Measurements from ENCODE around the gene IFITM1.
A peak's percentile ranks its signal among the peaks of the same experiment; 100 is the strongest.
"Not testable (repeated sequence)": the region's sequence is repeated elsewhere in the genome, so short reads cannot be mapped to it uniquely, and the experiment has no call there.

IFITM1 gene

DNA sequence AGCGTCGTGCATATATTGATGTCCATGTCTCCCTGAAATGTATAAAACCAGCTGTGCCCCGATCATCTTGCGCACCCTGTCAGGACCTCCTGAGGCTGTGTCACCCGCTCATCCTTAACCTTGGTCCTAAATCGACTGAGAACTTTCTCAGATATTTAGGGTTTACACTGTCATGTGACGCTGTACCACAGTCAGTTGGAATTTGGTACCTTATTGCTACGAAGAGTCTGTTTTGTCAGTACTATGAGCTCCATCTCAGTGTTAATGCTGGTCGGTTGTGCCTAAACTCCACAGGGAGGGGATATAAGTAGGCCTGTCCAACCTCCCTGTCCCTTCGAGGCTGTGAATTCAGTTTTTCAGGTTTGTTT is 8.0 kb upstream of the IFITM1 start:
- FAIRE-seq = no peak

DNA sequence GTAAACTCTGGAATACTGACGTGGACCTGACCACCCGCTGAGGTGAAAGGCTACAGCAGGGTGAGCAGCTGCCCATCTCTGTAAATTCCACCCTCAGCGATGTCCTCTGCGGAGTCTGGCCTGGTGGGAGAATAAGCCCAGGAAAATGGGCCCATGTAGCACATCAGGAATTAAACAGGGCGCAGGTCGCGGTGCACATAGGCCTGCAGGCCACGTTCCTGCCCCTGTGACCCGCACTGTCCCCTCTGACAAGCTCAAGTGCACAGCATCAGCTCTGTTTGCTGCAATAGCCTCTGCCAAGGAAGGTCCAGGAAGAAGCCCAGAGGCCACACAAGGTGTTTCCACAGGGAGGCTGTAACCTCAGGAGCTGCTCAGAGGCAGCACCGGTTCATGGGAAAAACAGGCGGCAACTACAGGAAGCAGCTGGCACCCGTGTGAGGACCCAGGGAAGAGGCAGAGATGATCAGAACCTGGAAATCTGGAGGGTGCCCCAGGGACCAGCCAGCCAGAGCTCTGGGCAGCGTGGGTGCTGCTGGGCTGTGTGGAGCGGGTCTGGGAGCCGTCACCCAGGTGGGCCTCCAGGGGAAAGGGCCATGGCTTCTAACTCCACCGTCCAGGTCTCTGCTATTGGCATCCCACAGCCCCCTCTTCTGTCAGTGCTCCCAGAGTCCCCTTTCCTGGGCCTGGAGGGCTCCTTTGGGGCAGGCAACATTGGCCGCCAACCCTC is 7.0 kb upstream of the IFITM1 start:
- FAIRE-seq (no peak), DNase-seq (ENCODE audit: insufficient read length, low spot score) (no peak)
- TF ChIP-seq POLR2A (IDR thresholded peaks at IDR 0.05; ENCODE audit: low read depth, low read length) = no peak

More for the DNA sequence above, 8.0 kb upstream of the IFITM1 start:
- no peak for TF ChIP-seq POLR2A (IDR thresholded peaks at IDR 0.05; ENCODE audit: low read depth, low read length)
- no peak for DNase-seq (ENCODE audit: insufficient read length, low spot score)

DNA sequence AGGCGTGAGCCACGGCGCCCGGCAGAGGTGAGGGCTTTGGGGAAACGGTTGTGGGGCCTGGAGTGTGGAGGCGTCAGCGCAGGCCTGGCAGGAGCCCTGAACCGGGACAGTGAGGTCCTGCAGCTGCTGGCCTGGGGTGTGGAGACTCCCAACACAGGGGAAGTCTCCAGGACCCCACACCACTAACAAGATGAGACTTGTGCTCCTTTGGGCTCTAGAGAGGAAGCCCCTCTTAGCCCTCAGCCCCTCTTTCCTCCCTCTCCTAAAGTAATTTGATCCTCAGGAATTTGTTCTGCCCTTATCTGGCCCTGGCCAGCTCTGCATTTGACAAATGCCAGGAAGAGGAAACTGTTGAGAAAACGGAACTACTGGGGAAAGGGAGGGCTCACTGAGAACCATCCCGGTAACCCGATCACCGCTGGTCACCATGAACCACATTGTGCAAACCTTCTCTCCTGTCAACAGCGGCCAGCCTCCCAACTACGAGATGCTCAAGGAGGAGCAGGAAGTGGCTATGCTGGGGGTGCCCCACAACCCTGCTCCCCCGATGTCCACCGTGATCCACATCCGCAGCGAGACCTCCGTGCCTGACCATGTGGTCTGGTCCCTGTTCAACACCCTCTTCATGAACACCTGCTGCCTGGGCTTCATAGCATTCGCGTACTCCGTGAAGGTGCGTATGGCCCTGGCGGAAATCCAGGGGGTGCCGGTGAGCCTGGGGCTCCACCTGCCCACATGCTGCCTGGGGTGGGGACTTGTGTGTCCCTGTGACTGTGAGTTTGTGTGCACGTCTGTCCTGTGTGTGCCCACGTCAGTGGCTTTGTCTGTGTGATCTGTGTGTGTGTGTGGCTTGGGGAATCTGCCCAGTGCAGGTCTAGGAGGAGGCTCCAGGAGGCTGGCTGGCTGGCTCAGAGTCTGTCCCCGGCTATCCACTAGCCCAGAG is 5.8 kb upstream of the IFITM1 start, which contains the start of gene IFITM2:
Gene IFITM2, plus strand, starts transcription at position 51 of the 943 bp plus-strand sequence. Its CDS starts 377 bp downstream, at position 428.
- FAIRE-seq = not testable (repeated sequence)

DNA sequence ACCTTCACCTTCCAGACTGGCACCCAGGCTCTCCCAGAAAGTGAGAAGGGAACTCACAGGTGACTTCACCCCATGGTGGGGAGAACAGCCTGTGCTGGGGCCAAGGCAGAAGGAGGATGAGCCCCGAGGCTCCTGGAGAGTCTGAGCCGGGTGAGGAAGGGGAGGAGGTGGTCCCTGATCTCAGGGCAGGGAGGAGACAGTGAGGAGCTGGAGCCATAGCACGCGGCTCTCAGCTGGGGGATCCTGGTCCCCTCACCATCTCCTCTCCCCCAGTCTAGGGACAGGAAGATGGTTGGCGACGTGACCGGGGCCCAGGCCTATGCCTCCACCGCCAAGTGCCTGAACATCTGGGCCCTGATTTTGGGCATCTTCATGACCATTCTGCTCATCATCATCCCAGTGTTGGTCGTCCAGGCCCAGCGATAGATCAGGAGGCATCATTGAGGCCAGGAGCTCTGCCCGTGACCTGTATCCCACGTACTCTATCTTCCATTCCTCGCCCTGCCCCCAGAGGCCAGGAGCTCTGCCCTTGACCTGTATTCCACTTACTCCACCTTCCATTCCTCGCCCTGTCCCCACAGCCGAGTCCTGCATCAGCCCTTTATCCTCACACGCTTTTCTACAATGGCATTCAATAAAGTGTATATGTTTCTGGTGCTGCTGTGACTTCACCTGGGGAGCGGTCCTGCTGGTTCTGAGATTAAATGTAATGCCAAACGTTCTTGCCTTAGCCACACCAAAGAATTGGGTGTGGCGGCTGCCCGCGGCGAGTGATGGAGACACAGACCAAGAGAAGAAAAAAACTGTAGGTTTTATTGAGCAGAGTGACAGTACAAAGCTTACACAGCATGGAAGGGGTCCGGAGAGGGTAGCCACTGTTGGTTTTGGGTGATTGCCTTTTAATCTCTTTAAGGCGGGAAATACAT is 4.8 kb upstream of the IFITM1 start:
- not testable (repeated sequence) for DNase-seq (ENCODE audit: insufficient read length, low spot score); FAIRE-seq

More for the DNA sequence above, 5.8 kb upstream of the IFITM1 start, which contains the start of gene IFITM2:
- TF ChIP-seq POLR2A (IDR thresholded peaks at IDR 0.05; ENCODE audit: low read depth, low read length) = peak; percentile 52; the same call in 1 of the 2 replicates
- DNase-seq (ENCODE audit: insufficient read length, low spot score) = not testable (repeated sequence)

DNA sequence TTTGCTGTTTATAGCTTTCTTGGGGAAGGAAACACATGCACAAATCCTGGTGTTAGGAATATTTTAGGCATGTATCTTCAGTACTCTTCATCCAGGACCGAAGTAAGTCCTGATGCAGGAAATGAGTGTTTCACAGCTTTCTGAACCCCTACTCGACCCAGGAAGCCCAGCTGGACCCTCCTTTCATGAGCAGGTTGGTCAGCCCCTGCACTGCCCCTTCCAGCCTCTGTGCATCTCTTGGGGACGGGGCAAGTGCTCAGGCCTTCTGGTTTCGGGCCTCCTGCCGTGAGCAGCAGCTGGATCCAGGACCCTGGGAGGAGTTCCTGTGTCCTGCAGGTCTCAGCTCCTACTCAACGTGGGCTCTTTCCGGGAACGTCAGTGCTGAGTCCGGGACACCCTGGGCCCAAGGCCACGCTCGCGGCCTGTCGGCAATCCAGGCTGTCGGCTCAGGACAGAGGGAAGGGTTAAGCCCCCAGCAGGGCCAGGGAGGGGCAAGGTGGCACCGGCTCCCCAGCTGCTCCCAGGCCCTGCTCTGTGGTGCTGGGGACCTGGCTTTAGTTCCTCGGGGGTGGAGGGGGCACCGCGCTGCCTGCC is 3.8 kb upstream of the IFITM1 start:
- not testable (repeated sequence) for FAIRE-seq; DNase-seq (ENCODE audit: insufficient read length, low spot score)

DNA sequence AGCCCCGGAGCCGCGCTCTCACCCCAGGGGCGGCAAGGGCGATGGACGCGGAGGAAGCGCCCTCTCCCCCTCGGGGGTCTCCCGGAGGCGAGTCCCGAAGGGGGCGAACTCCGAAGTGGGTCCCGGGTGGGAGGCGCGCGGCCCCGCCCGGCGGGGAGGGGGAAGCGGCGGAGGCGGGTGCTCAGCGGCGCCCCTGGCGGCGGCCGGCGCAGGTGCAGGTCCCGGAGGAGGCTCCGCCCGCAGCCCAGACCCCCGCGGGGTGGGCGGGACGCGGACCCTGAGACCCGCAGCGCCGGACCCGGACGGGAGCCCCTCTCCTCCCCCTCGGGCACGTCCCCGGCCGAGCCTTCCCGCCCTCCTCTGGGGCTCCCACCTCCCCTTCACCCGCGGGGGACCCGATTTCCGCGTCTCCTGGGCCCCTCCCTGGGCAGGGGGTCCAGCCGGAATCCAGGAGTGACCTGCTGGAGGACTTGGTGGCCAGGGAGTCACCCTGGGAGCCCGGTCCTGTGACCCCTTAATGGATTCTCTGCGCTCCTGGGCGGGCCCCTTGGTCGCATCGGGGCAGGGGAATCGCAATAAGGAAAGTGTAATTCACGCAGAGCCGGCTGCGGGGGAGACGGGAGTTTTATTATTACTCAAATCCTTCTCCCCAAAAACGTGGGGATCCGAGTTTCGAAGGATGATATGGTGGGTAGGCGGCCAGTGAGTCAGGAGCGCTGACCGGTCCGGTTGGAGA is 2.7 kb upstream of the IFITM1 start:
- not testable (repeated sequence) for DNase-seq (ENCODE audit: insufficient read length, low spot score); FAIRE-seq

DNA sequence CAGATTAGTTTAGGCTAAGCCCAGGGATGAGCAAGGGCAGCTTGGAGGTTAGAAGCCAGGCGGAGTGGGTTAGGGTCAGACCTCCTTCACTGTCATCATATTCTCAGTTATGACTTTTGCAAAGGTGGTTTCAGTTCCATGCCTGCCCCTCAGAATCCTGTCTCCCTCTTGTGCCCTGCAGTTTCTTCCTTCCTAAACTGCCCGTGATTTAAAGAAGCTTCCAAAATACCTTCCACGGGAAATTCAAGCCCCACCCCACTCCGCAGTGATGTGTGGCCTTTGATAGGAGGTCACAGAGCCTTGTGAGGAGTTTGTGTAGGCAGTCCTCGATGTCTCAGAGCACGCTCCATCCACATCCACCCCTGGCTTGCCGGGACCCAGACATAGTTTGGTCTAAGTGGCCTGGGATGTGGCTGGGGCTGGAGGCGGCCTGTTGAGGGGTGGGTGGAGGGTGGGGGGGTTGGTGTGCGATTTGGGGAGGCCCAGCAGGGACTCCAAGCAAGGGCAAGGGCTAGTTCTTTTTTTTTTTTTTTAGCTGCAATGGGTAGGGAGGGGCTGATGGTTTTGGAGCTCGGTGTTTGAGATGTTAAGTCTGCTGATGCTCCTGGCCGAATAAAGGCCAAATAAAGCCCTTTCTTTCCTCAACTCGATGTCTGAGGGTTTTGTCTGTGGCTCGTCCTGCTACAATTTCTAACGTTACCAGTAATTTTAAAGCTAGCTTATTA is 1.6 kb upstream of the IFITM1 start:
- TF ChIP-seq POLR2A (IDR thresholded peaks at IDR 0.05; ENCODE audit: low read depth, low read length) = no peak
- DNase-seq (ENCODE audit: insufficient read length, low spot score) (no peak), FAIRE-seq (no peak)

DNA sequence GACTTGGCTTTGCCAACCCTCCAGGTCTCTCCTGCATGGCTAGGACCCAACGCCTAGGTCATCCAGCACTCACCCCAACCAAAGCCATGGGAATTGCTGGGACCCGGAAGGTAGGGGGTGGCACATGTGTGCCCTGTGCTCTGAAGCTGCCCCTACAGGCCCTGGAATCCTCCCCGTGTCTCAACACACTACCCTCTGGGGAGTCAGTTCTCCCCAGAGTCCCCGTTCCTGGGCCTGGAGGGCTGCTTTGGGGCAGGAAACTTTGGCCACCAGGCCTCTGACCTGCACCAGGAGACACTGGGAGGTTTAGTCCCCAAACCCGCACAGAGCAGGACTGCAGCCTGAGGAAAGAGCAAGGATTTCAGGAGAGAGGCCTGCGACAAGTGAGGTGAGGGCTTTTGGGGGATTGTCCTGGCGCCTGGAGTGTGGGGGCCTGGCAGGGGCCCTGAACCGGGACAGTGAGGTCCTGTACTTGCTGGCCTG is 495 bp upstream of the IFITM1 start:
- DNase-seq (ENCODE audit: insufficient read length, low spot score) (no peak), FAIRE-seq (no peak)
- no peak for TF ChIP-seq POLR2A (IDR thresholded peaks at IDR 0.05; ENCODE audit: low read depth, low read length)

DNA sequence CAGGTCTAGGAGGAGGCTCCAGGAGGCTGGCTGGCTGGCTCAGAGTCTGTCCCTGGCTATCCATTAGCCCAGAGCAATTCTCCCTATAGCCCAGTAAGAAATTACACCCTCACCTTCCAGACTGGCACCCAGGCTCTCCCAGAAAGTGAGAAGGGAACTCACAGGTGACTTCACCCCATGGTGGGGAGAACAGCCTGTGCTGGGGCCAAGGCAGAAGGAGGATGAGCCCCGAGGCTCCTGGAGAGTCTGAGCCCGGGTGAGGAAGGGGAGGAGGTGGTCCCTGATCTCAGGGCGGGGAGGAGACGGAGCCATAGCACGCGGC is 675 bp downstream of the IFITM1 start:
- FAIRE-seq; DNase-seq (ENCODE audit: insufficient read length, low spot score): not testable (repeated sequence)

DNA sequence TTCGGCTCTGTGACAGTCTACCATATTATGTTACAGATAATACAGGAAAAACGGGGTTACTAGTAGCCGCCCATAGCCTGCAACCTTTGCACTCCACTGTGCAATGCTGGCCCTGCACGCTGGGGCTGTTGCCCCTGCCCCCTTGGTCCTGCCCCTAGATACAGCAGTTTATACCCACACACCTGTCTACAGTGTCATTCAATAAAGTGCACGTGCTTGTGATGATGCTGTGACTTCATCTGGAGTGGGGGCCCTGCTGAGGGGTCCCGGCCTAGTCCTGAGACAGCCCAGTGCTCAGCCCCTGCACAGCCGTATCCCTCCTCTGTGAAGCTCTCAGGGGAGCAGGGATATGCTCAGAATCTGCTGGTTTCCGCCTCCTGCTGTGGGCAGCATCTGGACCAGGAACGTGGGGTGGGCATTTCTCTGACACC is 1.2 kb downstream of the IFITM1 start:
- DNase-seq (ENCODE audit: insufficient read length, low spot score) (no peak), FAIRE-seq (no peak)
- no peak for TF ChIP-seq POLR2A (IDR thresholded peaks at IDR 0.05; ENCODE audit: low read depth, low read length)

DNA sequence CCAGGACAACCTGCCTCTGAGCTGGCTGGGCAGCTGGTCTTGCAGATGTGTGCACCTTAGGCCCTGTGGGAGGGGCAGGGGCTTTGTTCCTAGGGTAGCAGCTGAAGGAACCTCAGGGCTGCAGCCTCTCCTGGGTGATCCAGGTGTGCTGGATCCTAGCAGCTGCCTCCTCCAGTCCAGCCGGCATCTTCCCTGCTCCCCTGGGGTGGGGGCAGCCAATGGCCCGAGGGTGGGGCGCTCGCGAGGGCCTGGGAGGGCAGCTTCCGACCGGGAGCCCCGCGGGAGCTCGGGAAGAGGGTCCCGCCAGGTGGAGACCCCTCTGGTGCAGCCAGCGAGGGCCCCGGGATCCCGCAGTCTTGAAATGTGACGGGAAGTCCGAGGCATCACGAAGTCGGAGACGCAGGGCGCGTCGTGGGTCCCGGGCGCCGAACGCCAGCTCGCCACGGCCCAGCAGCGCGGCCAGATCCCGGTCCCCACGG is 1.7 kb downstream of the IFITM1 start:
- FAIRE-seq = no peak
- no peak for TF ChIP-seq POLR2A (IDR thresholded peaks at IDR 0.05; ENCODE audit: low read depth, low read length)
- no peak for DNase-seq (ENCODE audit: insufficient read length, low spot score)

All from H54 (cell line).